ENCODE data around the gene FKBP1B.
"Not testable (repeated sequence)": the region's sequence is repeated elsewhere in the genome, so short reads cannot be mapped to it uniquely, and the experiment has no call there.

DNA sequence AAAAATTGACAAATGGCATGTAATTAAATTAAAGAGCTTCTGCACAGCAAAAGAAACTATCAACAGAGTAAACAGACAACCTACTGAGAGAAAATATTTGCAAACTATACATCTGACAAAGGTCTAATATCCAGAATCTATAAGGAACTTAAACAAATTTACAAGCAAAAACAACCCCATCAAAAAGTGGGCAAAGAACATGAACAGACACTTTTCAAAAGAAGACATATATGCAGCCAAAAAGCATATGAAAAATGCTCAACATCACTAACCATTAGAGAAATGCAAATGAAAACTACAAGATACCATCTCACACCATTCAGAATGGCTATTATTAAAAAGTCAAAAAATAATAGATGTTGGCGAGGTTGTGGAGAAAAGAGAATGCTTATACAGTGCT, 59.9 kb downstream of the FKBP1B start:
- TF ChIP-seq, protein P1, sequence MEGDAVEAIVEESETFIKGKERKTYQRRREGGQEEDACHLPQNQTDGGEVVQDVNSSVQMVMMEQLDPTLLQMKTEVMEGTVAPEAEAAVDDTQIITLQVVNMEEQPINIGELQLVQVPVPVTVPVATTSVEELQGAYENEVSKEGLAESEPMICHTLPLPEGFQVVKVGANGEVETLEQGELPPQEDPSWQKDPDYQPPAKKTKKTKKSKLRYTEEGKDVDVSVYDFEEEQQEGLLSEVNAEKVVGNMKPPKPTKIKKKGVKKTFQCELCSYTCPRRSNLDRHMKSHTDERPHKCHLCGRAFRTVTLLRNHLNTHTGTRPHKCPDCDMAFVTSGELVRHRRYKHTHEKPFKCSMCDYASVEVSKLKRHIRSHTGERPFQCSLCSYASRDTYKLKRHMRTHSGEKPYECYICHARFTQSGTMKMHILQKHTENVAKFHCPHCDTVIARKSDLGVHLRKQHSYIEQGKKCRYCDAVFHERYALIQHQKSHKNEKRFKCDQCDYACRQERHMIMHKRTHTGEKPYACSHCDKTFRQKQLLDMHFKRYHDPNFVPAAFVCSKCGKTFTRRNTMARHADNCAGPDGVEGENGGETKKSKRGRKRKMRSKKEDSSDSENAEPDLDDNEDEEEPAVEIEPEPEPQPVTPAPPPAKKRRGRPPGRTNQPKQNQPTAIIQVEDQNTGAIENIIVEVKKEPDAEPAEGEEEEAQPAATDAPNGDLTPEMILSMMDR (IDR thresholded peaks at IDR 0.05), result not testable (repeated sequence)
- TF ChIP-seq RCOR1 (IDR thresholded peaks at IDR 0.05; ENCODE audit: low read length); MXI1 (IDR thresholded peaks at IDR 0.05; ENCODE audit: low read depth, low read length); TCF12 (IDR thresholded peaks at IDR 0.05); YY1 (IDR thresholded peaks at IDR 0.05; ENCODE audit: low read depth): not testable (repeated sequence)
